HG03196 (cell line): ENCODE results near the gene GRIN3B.
"Not testable (repeated sequence)": the region's sequence is repeated elsewhere in the genome, so short reads cannot be mapped to it uniquely, and the experiment has no call there.

Experiments used
- ATAC-seq: cut with Tn5 transposase; IDR thresholded peaks from one replicate; pipeline ENCODE4 v1.9.1; 2021; ENCODE audit not compliant: unreplicated experiment

The GRIN3B gene

GRCh38 chr19:1018932-1019615, 18.9 kb downstream of the GRIN3B start:
- no peak for ATAC-seq

GRCh38 chr19:1019616-1019961, 19.4 kb downstream of the GRIN3B start:
- no peak for ATAC-seq

GRCh38 chr19:1019980-1020867, 20.0 kb downstream of the GRIN3B start:
- ATAC-seq = no peak

- peak; percentile 81 for ATAC-seq
Observed at GRCh38 chr19:1020868-1021425, 20.7 kb downstream of the GRIN3B start, which contains the start of gene TMEM259. TSS of gene TMEM259 (minus strand) at chr19:1021123. CDS start at chr19:1020996, 127 bp downstream.

GRCh38 chr19:1023883-1024188, 23.6 kb downstream of the GRIN3B start:
- ATAC-seq = not testable (repeated sequence)

GRCh38 chr19:1025080-1025479, 24.9 kb downstream of the GRIN3B start:
- not testable (repeated sequence) for ATAC-seq

GRCh38 chr19:1025960-1026782, 26.0 kb downstream of the GRIN3B start, which contains the start of gene CNN2:
TSS of gene CNN2 (plus strand) at chr19:1026608. CDS start at chr19:1026662, 54 bp downstream.
- ATAC-seq = no peak

- ATAC-seq = no peak
Observed at GRCh38 chr19:1026783-1027649, 26.8 kb downstream of the GRIN3B start.

GRCh38 chr19:1027650-1028061, 27.4 kb downstream of the GRIN3B start:
- ATAC-seq = no peak

- ATAC-seq = no peak
Observed at GRCh38 chr19:1028062-1028926, 28.1 kb downstream of the GRIN3B start.

GRCh38 chr19:1032264-1032867, 32.1 kb downstream of the GRIN3B start:
- no peak for ATAC-seq

- no peak for ATAC-seq
Observed at GRCh38 chr19:1035998-1036621, 35.9 kb downstream of the GRIN3B start.

- no peak for ATAC-seq
Observed at GRCh38 chr19:1037621-1038064, 37.4 kb downstream of the GRIN3B start.

GRCh38 chr19:1038978-1039645, 38.9 kb downstream of the GRIN3B start:
- no peak for ATAC-seq

- peak; percentile 65 for ATAC-seq
Observed at GRCh38 chr19:1039646-1040475, 39.6 kb downstream of the GRIN3B start, which contains the start of gene ABCA7. TSS of gene ABCA7 (plus strand) at chr19:1040107. CDS start at chr19:1041362, 1,255 bp downstream.

GRCh38 chr19:1040476-1041271, 40.5 kb downstream of the GRIN3B start:
- ATAC-seq = peak; percentile 41
